GM12864 (cell line): ENCODE results near the gene RAB9A.
"Not testable (repeated sequence)": the region's sequence is repeated elsewhere in the genome, so short reads cannot be mapped to it uniquely, and the experiment has no call there.

Source experiments
- DNase-seq: peaks from one replicate; pipeline ENCODE4 v3.0.0-alpha.2; 2011; ENCODE audit warnings: low read depth
- H3K4me3 ChIP-seq: 2 replicates; pipeline ENCODE4 v1.5.1; 2011; ENCODE audit warnings: mild to moderate bottlenecking, low read depth, low read length, control low read depth
- TF ChIP-seq, protein P1 (sequence below): IDR thresholded peaks from 2 replicates; pipeline ENCODE4 v1.5.1; 2011; ENCODE audit warnings: low read depth, mild to moderate bottlenecking, moderate library complexity, low read length, control low read depth, inconsistent platforms; ENCODE audit errors: missing control alignments

Gene RAB9A

DNA sequence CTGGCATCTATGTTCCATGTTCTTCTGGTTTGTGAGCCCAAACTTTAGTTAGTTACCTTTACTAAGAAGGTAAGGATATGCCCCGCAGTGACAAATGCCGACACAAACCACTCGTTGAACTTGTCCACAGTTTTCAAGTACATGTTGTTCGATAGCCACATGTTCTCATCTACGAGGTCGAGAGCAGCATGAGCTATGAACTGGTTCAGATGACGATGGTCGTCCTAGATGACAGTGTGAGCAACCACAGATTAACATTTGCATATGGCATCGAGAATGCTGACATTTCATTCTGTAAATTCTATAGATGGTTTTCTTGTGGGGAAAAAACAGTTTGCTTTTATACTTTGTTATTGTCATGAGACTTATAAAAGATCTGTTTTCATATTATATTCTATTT lies 27.5 kb downstream of the RAB9A start:
- DNase-seq = no peak

DNA sequence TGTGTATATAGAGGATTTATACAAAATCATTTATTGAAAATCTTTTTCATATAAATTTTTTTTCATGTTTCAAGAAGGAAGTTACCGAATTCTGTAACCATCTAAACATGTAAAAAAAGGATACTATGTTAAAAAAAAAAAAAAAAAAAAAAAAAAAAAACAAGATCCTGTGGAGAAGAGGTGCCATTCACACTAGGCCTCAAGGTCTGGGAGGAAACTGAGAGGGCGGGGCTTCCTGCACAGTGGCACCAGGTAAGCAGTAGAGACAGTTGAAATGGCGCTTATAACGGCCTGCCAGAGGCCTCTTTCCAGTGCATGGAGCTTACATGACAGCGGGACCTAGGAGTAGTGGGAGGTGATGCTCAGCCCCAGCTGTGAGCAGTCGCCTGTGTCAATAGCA lies 28.0 kb downstream of the RAB9A start:
- DNase-seq = no peak
- TF ChIP-seq, protein P1, sequence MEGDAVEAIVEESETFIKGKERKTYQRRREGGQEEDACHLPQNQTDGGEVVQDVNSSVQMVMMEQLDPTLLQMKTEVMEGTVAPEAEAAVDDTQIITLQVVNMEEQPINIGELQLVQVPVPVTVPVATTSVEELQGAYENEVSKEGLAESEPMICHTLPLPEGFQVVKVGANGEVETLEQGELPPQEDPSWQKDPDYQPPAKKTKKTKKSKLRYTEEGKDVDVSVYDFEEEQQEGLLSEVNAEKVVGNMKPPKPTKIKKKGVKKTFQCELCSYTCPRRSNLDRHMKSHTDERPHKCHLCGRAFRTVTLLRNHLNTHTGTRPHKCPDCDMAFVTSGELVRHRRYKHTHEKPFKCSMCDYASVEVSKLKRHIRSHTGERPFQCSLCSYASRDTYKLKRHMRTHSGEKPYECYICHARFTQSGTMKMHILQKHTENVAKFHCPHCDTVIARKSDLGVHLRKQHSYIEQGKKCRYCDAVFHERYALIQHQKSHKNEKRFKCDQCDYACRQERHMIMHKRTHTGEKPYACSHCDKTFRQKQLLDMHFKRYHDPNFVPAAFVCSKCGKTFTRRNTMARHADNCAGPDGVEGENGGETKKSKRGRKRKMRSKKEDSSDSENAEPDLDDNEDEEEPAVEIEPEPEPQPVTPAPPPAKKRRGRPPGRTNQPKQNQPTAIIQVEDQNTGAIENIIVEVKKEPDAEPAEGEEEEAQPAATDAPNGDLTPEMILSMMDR = no peak
- no peak overlapping the region for H3K4me3 ChIP-seq

More for the DNA sequence above, 27.5 kb downstream of the RAB9A start:
- H3K4me3 ChIP-seq = no peak overlapping the region
- TF ChIP-seq, protein P1 = no peak

DNA sequence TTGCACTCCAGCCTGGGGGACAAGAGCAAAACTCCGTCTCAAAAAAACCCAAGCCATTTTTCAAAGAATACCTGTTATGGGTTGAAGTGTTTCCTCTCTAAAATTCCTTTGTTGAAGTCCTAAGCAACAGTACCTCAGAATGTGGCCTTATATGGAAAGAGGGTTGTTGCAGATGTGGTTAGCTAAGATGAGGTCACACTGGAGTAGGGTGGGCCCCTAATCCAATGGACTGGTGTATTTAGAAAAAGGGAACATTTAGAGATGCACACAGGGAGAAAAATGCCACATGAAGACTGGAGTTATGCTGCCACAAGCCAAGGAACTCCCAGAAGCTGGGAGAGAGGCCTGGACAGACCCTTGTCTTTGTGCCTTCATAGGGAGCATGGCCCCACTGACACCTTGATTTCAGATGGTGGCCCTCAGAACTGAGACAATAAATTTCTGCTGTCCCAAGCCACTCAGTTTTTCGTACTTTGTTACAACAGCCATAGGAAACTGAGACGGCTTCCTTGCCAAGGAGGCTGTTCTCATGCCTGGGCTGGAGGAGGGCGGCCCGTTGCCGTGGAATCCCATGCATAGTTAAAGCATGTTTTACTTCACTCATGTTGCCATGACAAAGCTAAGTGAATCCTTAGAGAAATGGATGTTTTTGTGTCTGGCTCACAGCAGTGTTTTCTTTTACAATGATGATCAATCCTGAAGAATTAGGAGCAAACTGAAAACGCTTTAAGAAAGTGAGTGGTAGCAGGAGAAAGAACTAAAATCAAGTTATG lies 29.0 kb downstream of the RAB9A start:
- TF ChIP-seq, protein P1 = no peak
- no peak overlapping the region for H3K4me3 ChIP-seq
- DNase-seq = no peak

DNA sequence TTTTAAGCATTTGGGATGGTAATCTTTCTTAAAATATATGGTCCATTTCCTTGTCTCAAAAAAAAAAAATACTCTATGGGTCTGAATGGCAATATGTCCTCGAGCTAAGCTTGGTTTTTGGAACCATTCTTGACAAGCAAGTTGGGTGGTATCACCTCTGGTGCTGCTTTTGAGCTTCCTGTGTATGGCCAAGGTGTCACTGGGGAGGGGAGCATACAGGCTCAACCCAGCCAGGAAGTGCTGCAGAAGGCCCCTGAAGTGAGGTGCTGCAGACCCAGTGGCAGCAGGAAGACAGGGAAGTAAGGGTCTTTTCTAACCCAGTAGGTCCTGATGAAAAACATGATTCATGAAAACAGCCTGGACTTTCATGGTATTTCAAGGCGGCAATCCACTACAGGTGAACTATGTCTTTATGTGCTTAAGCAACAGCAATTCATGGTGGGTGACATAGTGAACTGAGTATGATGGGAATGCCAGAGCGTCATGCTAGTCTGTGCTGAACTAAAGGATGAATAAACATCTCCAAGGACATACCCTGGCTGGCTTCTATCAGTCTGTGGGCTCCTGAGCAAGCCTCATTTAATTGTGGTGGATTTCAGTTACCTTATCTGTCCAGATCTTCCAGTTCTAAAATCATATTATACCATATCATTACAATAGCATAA lies 30.4 kb downstream of the RAB9A start:
- TF ChIP-seq, protein P1 = no peak

DNA sequence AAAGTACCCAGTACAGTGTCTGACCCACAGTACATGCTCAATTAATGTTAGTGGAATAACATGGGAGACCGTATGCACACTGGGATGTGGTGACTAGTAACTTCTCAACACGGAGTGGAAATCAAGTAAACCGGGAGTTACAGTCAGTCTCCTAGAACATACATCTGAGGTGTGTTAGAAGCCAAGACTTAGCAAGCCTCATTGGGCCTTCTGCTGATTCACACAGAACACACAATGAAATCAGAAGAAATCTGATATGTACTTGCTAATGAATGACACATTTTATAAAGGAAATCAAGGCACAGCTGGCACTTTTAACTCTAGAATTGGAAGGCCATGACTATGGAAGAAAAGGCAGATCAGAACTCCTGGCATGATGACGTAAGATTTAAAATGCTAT lies 32.4 kb downstream of the RAB9A start:
- DNase-seq = no peak
- TF ChIP-seq, protein P1 = no peak
- H3K4me3 ChIP-seq = no peak overlapping the region

More for the DNA sequence above, 30.4 kb downstream of the RAB9A start:
- no peak overlapping the region for H3K4me3 ChIP-seq
- DNase-seq = no peak

DNA sequence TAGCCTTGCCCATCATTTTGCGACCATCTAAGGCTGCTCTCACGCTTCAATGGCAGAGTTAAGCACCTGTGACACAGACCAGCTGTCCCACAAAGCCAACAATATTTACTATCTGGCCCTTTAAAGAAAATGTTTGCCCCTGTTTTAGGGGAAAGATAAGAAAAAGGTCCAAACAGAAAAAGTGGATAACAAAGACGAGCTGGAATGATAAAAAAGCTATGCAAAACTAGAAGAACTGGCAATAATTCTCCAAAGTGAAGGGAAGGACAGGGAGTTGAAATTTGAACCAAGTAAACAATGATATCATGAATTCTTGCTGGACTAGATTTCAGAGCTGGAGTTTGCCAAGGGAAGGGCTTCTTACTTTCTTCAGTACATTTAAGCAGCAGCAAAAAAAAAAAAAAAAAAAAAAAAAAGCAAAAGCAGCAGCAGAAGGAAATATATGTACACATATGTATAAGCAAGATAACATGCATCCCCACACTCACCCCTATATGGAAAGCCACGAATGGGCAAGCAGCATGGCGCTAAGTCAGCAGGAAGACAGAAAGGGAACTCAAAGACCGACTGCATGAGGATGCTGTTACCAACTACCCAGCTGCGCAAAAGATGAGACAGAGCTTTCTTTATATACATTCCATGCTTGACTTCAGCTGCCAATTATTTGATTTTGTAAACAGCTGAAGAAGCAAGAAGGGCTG lies 33.0 kb downstream of the RAB9A start:
- H3K4me3 ChIP-seq = no peak overlapping the region
- DNase-seq = no peak

DNA sequence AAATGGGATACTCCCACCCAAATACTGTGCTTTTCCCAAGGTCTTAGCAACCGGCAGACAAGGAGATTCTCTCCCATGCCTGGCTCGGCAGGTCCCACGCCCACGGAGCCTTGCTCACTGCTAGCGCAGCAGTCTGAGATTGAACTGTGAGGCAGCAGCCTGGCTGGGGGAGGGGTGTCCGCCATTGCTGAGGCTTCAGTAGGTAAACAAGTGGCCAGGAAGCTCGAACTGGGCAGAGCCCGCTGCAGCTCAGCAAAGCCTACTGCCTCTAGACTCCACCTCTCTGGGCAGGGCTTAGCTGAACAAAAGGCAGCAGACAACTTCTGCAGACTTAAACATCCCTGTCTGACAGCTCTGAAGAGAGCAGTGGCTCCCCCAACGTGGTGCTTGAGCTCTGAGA lies 36.0 kb downstream of the RAB9A start:
- not testable (repeated sequence) for DNase-seq, H3K4me3 ChIP-seq

More for the DNA sequence above, 33.0 kb downstream of the RAB9A start:
- TF ChIP-seq, protein P1 = no peak

DNA sequence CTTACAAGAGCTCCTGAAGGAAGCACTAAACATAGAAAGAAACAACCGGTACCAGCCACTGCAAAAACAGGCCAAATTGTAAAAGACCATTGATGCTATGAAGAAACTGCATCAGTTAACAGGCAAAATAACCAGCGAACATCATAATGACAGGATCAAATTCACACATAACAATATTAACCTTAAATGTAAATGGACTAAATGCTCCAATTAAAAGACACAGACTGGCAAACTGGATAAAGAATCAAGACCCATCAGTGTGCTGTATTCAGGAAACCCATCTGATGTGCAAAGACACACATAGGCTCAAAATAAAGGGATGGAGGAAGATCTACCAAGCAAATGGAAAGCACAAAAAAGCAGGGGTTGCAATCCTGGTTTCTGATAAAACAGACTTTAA lies 37.7 kb downstream of the RAB9A start:
- not testable (repeated sequence) for DNase-seq, H3K4me3 ChIP-seq

DNA sequence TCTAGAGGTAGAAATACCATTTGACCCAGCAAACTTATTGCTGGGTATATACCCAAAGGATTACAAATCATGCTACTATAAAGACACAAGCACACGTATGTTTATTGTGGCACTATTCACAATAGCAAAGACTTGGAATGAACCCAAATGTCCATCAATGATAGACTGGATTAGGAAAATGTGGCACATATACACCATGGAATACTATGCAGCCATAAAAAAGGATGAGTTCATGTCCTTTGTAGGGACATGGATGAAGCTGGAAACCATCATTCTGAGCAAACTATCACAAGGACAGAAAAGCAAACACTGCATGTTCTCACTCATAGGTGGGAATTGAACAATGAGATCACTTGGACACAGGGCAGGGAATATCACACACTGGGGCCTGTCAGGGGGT lies 41.6 kb downstream of the RAB9A start:
- H3K4me3 ChIP-seq = not testable (repeated sequence)

More for the DNA sequence above, 41.6 kb downstream of the RAB9A start:
- not testable (repeated sequence) for DNase-seq
